TTC549 (cell line): Measurements from ENCODE around the gene FLOT1.
"Not testable (repeated sequence)": the region's sequence is repeated elsewhere in the genome, so short reads cannot be mapped to it uniquely, and the experiment has no call there.

Source experiments
- FAIRE-seq: peaks from 2 replicates; lab custom pipeline; 2012; peaks lifted over from hg19 to GRCh38; lab: Jason Lieb, UNC

FLOT1 gene

GRCh38 chr6:30767158-30767943 lies 24.9 kb upstream of the FLOT1 start:
- no peak for FAIRE-seq

- no peak for FAIRE-seq
Observed at GRCh38 chr6:30766461-30767157, 24.1 kb upstream of the FLOT1 start.

GRCh38 chr6:30765495-30765894 lies 23.0 kb upstream of the FLOT1 start:
- not testable (repeated sequence) for FAIRE-seq

GRCh38 chr6:30764490-30765043 lies 22.1 kb upstream of the FLOT1 start:
- FAIRE-seq, result not testable (repeated sequence)

GRCh38 chr6:30763618-30764489 lies 21.4 kb upstream of the FLOT1 start:
- FAIRE-seq, result no peak

GRCh38 chr6:30763155-30763617 lies 20.7 kb upstream of the FLOT1 start:
- no peak for FAIRE-seq

- no peak for FAIRE-seq
Observed at GRCh38 chr6:30761791-30762429, 19.4 kb upstream of the FLOT1 start.

- FAIRE-seq, result no peak
Observed at GRCh38 chr6:30760549-30760948, 18.1 kb upstream of the FLOT1 start.

GRCh38 chr6:30759575-30760239 lies 17.2 kb upstream of the FLOT1 start:
- no peak for FAIRE-seq

- FAIRE-seq, result no peak
Observed at GRCh38 chr6:30757261-30757904, 14.9 kb upstream of the FLOT1 start.

GRCh38 chr6:30756405-30757003 lies 14.0 kb upstream of the FLOT1 start:
- not testable (repeated sequence) for FAIRE-seq

- no peak for FAIRE-seq
Observed at GRCh38 chr6:30754631-30755030, 12.1 kb upstream of the FLOT1 start.

GRCh38 chr6:30752157-30752927 lies 9.9 kb upstream of the FLOT1 start:
- FAIRE-seq, result no peak

GRCh38 chr6:30750379-30750668 lies 7.8 kb upstream of the FLOT1 start:
- FAIRE-seq, result no peak

- no peak for FAIRE-seq
Observed at GRCh38 chr6:30749554-30750378, 7.3 kb upstream of the FLOT1 start.

- no peak for FAIRE-seq
Observed at GRCh38 chr6:30748851-30749540, 6.5 kb upstream of the FLOT1 start.

- FAIRE-seq, result no peak
Observed at GRCh38 chr6:30747902-30748769, 5.6 kb upstream of the FLOT1 start.
